GM12864 (cell line): Measurements from ENCODE around the gene VSIR.

ENCODE experiments used
- DNase-seq: peaks from one replicate; pipeline ENCODE4 v3.0.0-alpha.2; 2011; ENCODE audit warnings: low read depth
- H3K4me3 ChIP-seq: 2 replicates; pipeline ENCODE4 v1.5.1; 2011; ENCODE audit warnings: mild to moderate bottlenecking, low read depth, low read length, control low read depth
- CTCF ChIP-seq: IDR thresholded peaks from 2 replicates; pipeline ENCODE4 v1.5.1; 2011; ENCODE audit warnings: low read depth, mild to moderate bottlenecking, moderate library complexity, low read length, control low read depth, inconsistent platforms; ENCODE audit errors: missing control alignments

VSIR gene

DNA sequence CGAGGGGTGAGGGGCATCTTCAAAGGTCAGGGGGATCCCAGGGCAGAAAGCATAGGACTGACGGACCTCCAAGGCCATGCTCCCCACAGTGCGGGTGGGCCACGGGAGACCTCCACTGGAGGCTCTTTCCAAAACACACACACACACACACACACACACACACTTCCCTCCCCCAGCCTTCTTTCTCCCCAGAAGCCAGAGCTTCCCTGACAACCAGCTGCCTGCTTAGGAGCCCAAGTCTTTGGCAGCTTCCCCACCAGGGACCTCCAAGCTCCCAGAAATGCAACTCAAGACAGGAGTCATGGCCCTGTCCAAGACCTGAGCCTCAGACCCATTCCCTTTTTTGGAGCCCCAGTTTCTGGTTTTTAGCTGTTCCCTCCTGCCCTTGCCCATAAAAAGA is 53.0 kb downstream of the VSIR start:
- no peak for TF ChIP-seq CTCF
- H3K4me3 ChIP-seq, result no peak overlapping the region

GRCh38 chr10:71719464-71720201 is 53.7 kb downstream of the VSIR start, which contains the start of gene C10orf105:
TSS of gene C10orf105 (minus strand) at chr10:71719778. CDS start at chr10:71716337, 3,441 bp downstream.
- TF ChIP-seq CTCF, result no peak
- DNase-seq, result no peak
- H3K4me3 ChIP-seq, result no peak within 1 kb of the TSS

More for the DNA sequence above, 53.0 kb downstream of the VSIR start:
- no peak for DNase-seq

DNA sequence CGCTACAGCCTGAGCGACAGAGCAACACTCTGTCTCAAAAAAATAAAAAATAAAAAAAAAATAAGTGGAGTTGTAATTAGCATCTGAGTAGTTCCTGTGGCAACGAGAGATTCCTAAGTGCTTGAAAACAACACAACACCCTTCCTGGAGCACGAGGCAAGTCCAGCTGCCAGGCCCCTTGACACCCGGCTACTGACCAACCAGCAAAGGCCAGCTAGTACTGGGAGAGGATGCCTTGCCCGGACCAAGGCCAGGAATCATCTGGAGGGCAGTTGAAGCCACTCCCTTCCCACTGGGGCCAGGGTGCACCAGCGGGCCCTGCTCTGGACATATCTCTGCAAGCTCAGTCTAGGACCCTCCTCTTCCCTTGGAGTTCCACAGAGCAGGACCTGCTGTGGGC is 54.3 kb downstream of the VSIR start:
- no peak for DNase-seq
- TF ChIP-seq CTCF, result no peak
- H3K4me3 ChIP-seq, result no peak overlapping the region

GRCh38 chr10:71718165-71718698 is 55.1 kb downstream of the VSIR start:
- no peak overlapping the region for H3K4me3 ChIP-seq
- no peak for DNase-seq
- no peak for TF ChIP-seq CTCF

DNA sequence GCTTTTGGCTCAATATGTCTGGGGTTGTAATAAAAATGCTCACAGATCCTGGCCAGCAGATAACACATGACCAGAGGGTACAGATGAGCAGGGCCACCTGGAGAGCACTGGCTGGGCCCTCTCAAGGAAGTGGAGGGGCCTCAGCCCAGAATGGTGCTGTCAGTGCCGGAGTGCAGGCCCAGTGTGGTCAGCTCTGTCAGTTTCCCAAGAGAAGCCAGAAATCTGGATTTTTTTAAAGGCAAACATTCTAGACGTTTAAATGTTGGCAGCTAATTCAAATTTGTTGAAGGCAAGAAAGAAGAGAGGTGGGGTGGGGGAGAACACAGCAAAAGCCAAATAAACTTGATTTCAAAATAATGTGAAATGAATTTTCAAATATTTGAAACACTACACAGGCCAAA is 55.8 kb downstream of the VSIR start:
- no peak overlapping the region for H3K4me3 ChIP-seq
- no peak for DNase-seq
- TF ChIP-seq CTCF, result no peak

GRCh38 chr10:71717056-71717455 is 56.3 kb downstream of the VSIR start:
- H3K4me3 ChIP-seq, result no peak overlapping the region
- no peak for DNase-seq
- no peak for TF ChIP-seq CTCF

DNA sequence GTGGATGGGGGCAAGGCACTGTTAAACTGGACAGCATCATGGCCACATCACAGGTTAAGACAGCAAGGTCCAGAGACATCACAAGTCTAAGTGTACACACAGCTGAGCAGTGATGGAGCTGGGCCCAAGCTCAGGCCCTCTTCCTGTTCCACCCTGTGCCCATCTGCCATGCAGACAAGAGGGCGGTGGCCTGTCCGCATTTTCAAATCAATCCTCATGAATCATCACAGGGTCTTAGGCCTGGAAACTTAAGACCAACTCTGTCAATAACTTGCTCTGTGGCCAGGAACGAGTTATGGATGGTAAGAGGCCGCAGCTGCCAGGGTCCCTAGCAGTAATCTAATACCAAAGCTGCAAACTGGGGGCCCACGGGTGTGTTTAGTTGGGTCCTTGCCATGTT is 56.9 kb downstream of the VSIR start:
- no peak for TF ChIP-seq CTCF
- H3K4me3 ChIP-seq, result no peak overlapping the region
- no peak for DNase-seq
